Ectodermal cell (in vitro differentiated cells): ENCODE measurements around the gene SLC12A6.

Source experiments
- H3K27ac ChIP-seq: 2 replicates; pipeline ENCODE4 v1.7.0; 2013; ENCODE audit warnings: mild to moderate bottlenecking, low read depth, low read length; ENCODE audit not compliant: insufficient read depth, poor library complexity, severe bottlenecking
- H3K27me3 ChIP-seq: 2 replicates; pipeline ENCODE4 v1.7.0; 2013; ENCODE audit warnings: mild to moderate bottlenecking, low read length; ENCODE audit not compliant: insufficient read depth, control insufficient read depth, poor library complexity, severe bottlenecking
- H3K36me3 ChIP-seq: one replicate; pipeline ENCODE4 v1.7.0; 2013; ENCODE audit warnings: low read length; ENCODE audit not compliant: control insufficient read depth, insufficient read depth
- H3K4me1 ChIP-seq: one replicate; pipeline ENCODE4 v1.7.0; 2013; ENCODE audit warnings: low read length; ENCODE audit not compliant: control insufficient read depth, insufficient read depth
- H3K4me3 ChIP-seq: 2 replicates; pipeline ENCODE4 v1.7.0; 2013; ENCODE audit warnings: low read depth, low read length, control low read depth; ENCODE audit not compliant: insufficient read depth
- H3K9me3 ChIP-seq: 2 replicates; pipeline ENCODE4 v1.7.0; 2013; ENCODE audit warnings: mild to moderate bottlenecking, low read length, moderate library complexity; ENCODE audit not compliant: control insufficient read depth
- WGBS, 2 experiments: methylation state at CpG; one replicate each; pipeline ENCODE4 v1.1.7; 2013; ENCODE audit warnings: missing lambda C conversion rate in 2 of 2; 5-methylcytosine and 5-hydroxymethylcytosine counted together

The SLC12A6 gene

GRCh38 chr15:34332553-34333120 lies 4.9 kb downstream of the SLC12A6 start:
- WGBS, 2 experiments = 92 to 96% methylated on average over 6 of the region's 6 CpGs
- Histone ChIP-seq H3K27ac (no peak overlapping the region), H3K36me3 (no peaks in the 10 kb centered on the region), H3K4me1 (no peaks in the 10 kb centered on the region), H3K27me3 (no peaks in the 10 kb centered on the region), H3K9me3 (no peaks in the 10 kb centered on the region), H3K4me3 (no peak overlapping the region)

- H3K4me1 ChIP-seq = no peaks in the 10 kb centered on the region
- no peaks in the 10 kb centered on the region for H3K27me3 ChIP-seq
- no peaks in the 10 kb centered on the region for H3K9me3 ChIP-seq
- H3K4me3 ChIP-seq = no peak overlapping the region
- no peak overlapping the region for H3K27ac ChIP-seq
- WGBS, 2 experiments = 92 to 93% methylated on average over 1 of the region's 2 CpGs
- H3K36me3 ChIP-seq = no peaks in the 10 kb centered on the region
These were observed 5.8 kb downstream of the SLC12A6 start for GRCh38 chr15:34331809-34332208.

- no peak overlapping the region for H3K4me3 ChIP-seq
- H3K27me3 ChIP-seq = no peaks in the 10 kb centered on the region
- no peaks in the 10 kb centered on the region for H3K4me1 ChIP-seq
- H3K36me3 ChIP-seq = no peaks in the 10 kb centered on the region
- H3K9me3 ChIP-seq = no peaks in the 10 kb centered on the region
- WGBS, 2 experiments = 91 to 94% methylated on average over 5 of the region's 5 CpGs
- H3K27ac ChIP-seq = no peak overlapping the region
These were observed 7.3 kb downstream of the SLC12A6 start for GRCh38 chr15:34330279-34330678.

GRCh38 chr15:34329006-34329405 lies 8.6 kb downstream of the SLC12A6 start:
- H3K4me3 ChIP-seq = no peak overlapping the region
- no peaks in the 10 kb centered on the region for H3K27me3 ChIP-seq
- no peak overlapping the region for H3K27ac ChIP-seq
- no peaks in the 10 kb centered on the region for H3K9me3 ChIP-seq
- H3K4me1 ChIP-seq = no peaks in the 10 kb centered on the region
- no peaks in the 10 kb centered on the region for H3K36me3 ChIP-seq
- WGBS, 2 experiments = 80 to 89% methylated on average over 2 of the region's 2 CpGs

GRCh38 chr15:34327906-34328305 lies 9.7 kb downstream of the SLC12A6 start:
- Histone ChIP-seq H3K9me3 (no peaks in the 10 kb centered on the region), H3K4me3 (no peak overlapping the region), H3K36me3 (no peaks in the 10 kb centered on the region), H3K4me1 (no peaks in the 10 kb centered on the region), H3K27me3 (no peaks in the 10 kb centered on the region), H3K27ac (no peak overlapping the region)
- 95 to 98% methylated on average over 4 of the region's 4 CpGs for WGBS, 2 experiments

GRCh38 chr15:34325368-34325767 lies 12.2 kb downstream of the SLC12A6 start:
- Histone ChIP-seq H3K27me3 (no peaks in the 10 kb centered on the region), H3K27ac (no peak overlapping the region)

GRCh38 chr15:34324933-34325332 lies 12.6 kb downstream of the SLC12A6 start:
- no peak overlapping the region for H3K27ac ChIP-seq
- H3K36me3 ChIP-seq = no peaks in the 10 kb centered on the region
- no peaks in the 10 kb centered on the region for H3K27me3 ChIP-seq
- 100% methylated on average over 1 of the region's 1 CpG; no CpG with 5 or more reads in 1 of the 2 experiments for WGBS, 2 experiments
- no peak overlapping the region for H3K4me3 ChIP-seq
- H3K9me3 ChIP-seq = no peaks in the 10 kb centered on the region
- H3K4me1 ChIP-seq = no peaks in the 10 kb centered on the region

More at GRCh38 chr15:34325368-34325767, 12.2 kb downstream of the SLC12A6 start:
- Histone ChIP-seq H3K4me3 (no peak overlapping the region), H3K4me1 (no peaks in the 10 kb centered on the region), H3K9me3 (no peaks in the 10 kb centered on the region), H3K36me3 (no peaks in the 10 kb centered on the region)

- WGBS, 2 experiments = 93 to 95% methylated on average over 10 of the region's 10 CpGs
- no peak overlapping the region for H3K4me3 ChIP-seq
- H3K27ac ChIP-seq = no peak overlapping the region
- H3K9me3 ChIP-seq = no peaks in the 10 kb centered on the region
- no peaks in the 10 kb centered on the region for H3K4me1 ChIP-seq
- H3K27me3 ChIP-seq = no peaks in the 10 kb centered on the region
- no peaks in the 10 kb centered on the region for H3K36me3 ChIP-seq
These were observed 14.4 kb downstream of the SLC12A6 start for GRCh38 chr15:34323217-34323616.

- Histone ChIP-seq H3K27me3 (no peaks in the 10 kb centered on the region), H3K4me1 (no peaks in the 10 kb centered on the region), H3K36me3 (no peaks in the 10 kb centered on the region), H3K9me3 (no peaks in the 10 kb centered on the region), H3K27ac (no peak overlapping the region), H3K4me3 (peak overlapping the region; percentile 37)
- 23 to 32% methylated on average over 10 of the region's 10 CpGs for WGBS, 2 experiments
These were observed 19.1 kb downstream of the SLC12A6 start for GRCh38 chr15:34318277-34319079.

- no peaks in the 10 kb centered on the region for H3K36me3 ChIP-seq
- no peaks in the 10 kb centered on the region for H3K27me3 ChIP-seq
- no peak overlapping the region for H3K4me3 ChIP-seq
- no peaks in the 10 kb centered on the region for H3K9me3 ChIP-seq
- 88 to 97% methylated on average over 3 of the region's 3 CpGs for WGBS, 2 experiments
- no peaks in the 10 kb centered on the region for H3K4me1 ChIP-seq
- H3K27ac ChIP-seq = no peak overlapping the region
These were observed 22.8 kb downstream of the SLC12A6 start for GRCh38 chr15:34314491-34315490.
